ENCODE measurements around the gene PXDN.

The PXDN gene

DNA sequence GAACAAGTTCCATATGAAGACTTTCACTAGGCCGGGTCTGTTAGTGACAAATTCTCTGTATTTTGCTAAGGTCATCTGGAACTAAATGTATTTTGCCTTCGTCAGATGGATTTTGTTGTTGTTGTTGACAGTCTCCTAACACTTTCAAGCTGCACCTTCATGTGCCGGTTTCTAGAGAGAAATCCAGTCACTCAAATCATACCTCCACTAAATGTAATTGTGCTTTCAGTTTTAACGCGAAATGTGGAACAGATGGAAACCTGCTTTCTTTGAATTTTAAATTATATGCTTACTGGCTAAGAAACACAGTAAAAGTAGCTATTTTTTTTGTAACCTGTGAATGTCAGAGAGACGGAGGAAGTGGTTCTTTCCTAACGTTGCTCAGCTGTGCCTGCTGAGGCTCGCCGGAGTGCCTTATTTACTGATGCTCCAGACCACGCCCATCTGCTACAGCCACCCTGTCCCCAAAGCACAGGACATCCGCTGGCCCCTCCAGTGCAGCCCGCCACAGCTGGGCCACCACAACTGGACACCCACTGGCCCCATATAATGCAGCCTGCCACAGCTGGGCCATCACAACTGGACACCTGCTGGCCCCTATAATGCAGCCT is 134.7 kb downstream of the PXDN start:
- no peaks in the 10 kb centered on the region for H3K36me3 Mint-ChIP-seq (ENCODE audit: low read depth)
- peaks cover 7% of the 10 kb centered on the region for H3K4me1 Mint-ChIP-seq (ENCODE audit: low read depth)
- no peak overlapping the region for H3K27ac Mint-ChIP-seq
- no peak overlapping the region for H3K4me3 Mint-ChIP-seq
- H3K9me3 Mint-ChIP-seq: no peaks in the 10 kb centered on the region
- no peaks in the 10 kb centered on the region for H3K27me3 Mint-ChIP-seq

- peaks cover 5% of the 10 kb centered on the region for H3K4me1 Mint-ChIP-seq (ENCODE audit: low read depth)
- no peaks in the 10 kb centered on the region for H3K36me3 Mint-ChIP-seq (ENCODE audit: low read depth)
- H3K4me3 Mint-ChIP-seq: no peak overlapping the region
- H3K27ac Mint-ChIP-seq: no peak overlapping the region
- H3K9me3 Mint-ChIP-seq: no peaks in the 10 kb centered on the region
- H3K27me3 Mint-ChIP-seq: no peaks in the 10 kb centered on the region
Measured at GRCh38 chr2:1609040-1609439, 135.3 kb downstream of the PXDN start.

DNA sequence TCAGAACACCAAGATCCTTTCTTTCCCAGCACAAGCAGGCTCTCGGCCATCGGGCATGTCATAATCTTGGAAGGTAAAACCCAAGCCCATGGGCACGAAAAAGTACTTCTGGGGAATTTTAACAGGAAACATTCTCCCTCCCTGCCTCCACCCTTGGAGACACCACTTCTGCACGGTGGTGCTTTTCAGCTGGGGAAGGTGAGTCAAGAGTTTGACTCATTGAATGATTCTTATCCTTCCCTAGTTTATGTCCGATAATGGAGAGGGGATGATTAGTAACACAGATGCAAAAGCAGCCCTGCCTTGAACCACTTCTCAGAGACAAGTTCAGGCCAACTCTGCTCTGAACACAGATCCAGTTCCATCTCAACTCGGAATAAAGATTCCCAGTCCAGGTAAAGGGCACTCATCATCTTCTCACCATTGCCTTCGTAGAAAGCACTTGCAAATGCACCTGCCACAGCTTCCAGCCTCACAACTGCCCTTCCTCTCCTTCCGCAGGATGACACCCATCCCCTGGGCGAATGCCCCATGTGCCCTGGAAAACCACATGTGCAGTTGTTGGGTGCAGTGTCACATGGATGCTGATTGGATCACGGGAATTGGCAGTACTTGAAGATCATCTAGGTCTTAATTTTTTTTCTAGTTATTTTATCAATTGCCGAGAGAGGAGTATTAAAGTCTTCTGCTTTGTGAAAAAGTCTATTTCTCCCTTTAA is 136.2 kb downstream of the PXDN start:
- no peaks in the 10 kb centered on the region for H3K9me3 Mint-ChIP-seq
- no peaks in the 10 kb centered on the region for H3K36me3 Mint-ChIP-seq (ENCODE audit: low read depth)
- H3K4me3 Mint-ChIP-seq: no peak overlapping the region
- H3K27me3 Mint-ChIP-seq: no peaks in the 10 kb centered on the region
- H3K4me1 Mint-ChIP-seq (ENCODE audit: low read depth): peaks cover 5% of the 10 kb centered on the region
- no peak overlapping the region for H3K27ac Mint-ChIP-seq

DNA sequence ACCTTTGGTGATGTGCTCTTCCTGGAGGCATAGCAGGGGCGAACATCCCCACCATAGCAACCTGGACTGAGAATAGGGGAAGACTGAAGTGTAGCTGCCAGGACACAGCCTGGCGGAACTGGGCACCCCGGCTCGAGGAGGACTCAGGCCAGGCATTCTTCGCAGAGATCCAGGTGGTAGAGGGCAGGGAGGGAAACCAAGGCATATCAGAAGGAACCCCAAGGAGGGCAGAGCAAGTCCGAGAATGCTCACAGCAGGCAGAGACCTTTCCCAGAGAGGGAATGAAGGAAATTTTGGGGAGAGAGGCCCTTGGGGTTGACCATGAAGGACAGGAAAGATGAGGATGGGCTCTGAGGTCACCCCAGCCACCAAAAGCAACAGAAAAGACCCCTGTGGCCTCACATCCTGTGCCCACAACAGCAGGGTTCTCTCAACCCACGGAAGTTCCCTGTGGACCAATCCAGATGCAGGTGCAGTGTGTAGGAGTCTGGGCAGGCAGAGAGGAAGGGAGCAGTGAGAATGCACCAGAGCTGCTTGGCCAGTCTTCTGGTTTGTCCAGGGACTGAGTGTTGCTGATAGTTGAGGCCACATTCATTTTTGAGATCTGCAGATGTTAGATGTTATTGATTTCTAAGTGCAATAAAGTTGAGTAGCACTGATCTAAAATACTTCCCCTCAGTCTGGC is 136.9 kb downstream of the PXDN start:
- Mint-ChIP-seq H3K4me1 (ENCODE audit: low read depth) (peaks cover 5% of the 10 kb centered on the region), H3K36me3 (ENCODE audit: low read depth) (no peaks in the 10 kb centered on the region), H3K4me3 (no peak overlapping the region), H3K27me3 (no peaks in the 10 kb centered on the region), H3K9me3 (no peaks in the 10 kb centered on the region), H3K27ac (no peak overlapping the region)

DNA sequence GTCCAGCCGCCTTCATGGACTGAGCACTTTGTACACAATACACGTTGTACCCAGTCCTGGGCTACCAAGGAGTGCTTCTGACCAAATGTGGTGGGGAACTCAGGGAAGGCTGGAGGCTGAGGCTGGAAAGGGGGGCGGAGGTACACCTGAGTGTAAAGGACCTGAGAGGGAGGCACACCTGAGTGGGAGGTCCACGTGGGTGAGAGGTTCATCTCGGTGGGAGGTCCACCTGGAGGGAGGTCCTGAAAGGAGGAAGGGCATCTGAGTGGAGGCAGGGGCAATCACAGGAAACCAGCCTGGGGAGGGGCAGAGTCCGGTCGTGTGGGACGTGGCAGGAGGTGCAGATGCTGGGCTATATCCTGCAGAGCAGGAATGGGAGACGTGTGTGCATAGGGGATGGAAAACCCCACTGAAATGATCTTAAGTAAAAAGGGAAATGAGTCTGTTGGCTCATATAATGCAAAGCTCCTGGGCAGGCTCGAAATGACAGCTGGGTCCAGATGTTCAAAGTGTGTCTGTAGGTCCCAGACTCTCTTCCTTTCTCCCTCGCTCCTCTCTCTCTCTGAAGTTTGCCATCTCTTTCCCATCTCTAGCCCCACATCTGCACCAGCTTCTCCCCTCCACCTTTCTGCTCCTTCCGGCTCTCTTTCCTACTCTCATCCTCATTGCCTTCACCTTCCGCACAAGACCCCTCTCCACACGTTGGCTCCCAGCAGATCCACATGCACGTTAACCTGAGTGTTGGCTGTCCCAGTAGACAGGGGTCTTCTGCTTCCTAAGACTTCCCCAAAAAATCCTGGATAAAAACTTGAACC is 137.7 kb downstream of the PXDN start:
- H3K4me3 Mint-ChIP-seq: no peak overlapping the region
- H3K9me3 Mint-ChIP-seq: no peaks in the 10 kb centered on the region
- no peaks in the 10 kb centered on the region for H3K27me3 Mint-ChIP-seq
- H3K27ac Mint-ChIP-seq: no peak overlapping the region
- H3K4me1 Mint-ChIP-seq (ENCODE audit: low read depth): peaks cover 5% of the 10 kb centered on the region
- H3K36me3 Mint-ChIP-seq (ENCODE audit: low read depth): no peaks in the 10 kb centered on the region

DNA sequence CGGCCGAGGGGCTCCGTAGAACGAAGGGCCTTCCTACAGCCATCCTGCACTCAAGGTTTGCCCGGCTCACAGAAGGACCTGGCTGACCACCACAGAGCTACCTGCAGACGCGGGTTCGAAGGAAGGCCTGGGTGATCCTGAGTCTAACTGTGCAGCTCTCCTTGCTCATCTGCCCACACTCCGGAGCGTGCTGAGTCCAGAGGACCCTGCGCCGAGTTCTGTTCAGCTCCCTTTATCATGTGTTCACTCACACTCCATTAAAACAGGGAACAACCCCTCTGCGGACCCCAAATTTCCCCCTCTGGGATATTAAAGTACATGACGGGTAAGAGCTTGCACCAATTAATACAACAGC is 138.3 kb downstream of the PXDN start:
- Mint-ChIP-seq H3K27me3 (no peaks in the 10 kb centered on the region), H3K4me1 (ENCODE audit: low read depth) (peaks cover 5% of the 10 kb centered on the region), H3K27ac (no peak overlapping the region), H3K4me3 (no peak overlapping the region), H3K9me3 (no peaks in the 10 kb centered on the region), H3K36me3 (ENCODE audit: low read depth) (no peaks in the 10 kb centered on the region)

DNA sequence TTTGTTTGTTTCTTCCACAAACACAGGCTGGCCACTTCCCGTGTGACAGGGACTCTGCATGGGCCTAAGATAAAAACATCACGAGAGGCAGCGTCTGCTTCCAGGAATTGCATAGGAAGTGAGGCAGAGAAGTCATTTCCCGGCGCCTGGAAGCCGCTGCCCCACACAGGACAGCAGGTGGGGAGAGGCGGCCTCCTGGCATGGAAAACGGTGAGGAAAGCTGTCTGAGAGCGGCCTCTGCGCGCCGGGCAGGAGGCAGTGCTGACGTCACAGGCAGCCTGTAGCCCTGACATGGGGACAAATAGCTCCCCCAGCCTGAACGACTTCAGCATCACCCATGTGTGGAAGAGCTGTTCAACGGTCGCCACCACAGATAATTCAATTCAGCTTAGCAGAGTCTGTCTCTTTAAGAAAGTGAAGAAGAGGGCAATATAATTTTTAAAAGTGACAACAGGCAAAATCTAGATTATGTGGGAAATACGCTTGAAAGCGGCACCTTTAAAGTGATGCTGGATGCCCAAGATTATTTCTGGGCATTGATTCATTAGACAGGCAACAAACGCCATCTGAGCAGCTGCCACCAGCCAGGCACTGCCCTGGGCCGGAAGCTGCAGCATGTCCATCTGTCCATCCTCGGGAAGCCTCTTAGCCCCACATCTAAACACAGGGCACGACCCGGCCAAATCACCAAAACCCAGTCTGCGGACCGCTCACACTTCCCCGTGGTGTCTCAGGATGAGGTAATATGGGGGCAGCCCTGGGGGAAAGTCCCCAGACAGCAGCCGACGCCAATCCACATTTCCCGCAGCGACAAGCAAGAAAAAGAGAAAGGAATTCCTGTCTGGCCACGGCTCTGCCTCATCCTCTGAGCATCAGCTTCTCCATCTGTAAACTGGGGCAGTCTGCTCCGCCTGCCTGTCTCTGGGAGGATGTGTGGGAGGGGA is 138.9 kb downstream of the PXDN start:
- no peaks in the 10 kb centered on the region for H3K27me3 Mint-ChIP-seq
- H3K4me3 Mint-ChIP-seq: no peak overlapping the region
- peaks cover 5% of the 10 kb centered on the region for H3K4me1 Mint-ChIP-seq (ENCODE audit: low read depth)
- H3K9me3 Mint-ChIP-seq: no peaks in the 10 kb centered on the region
- no peaks in the 10 kb centered on the region for H3K36me3 Mint-ChIP-seq (ENCODE audit: low read depth)
- no peak overlapping the region for H3K27ac Mint-ChIP-seq

- H3K9me3 Mint-ChIP-seq: no peaks in the 10 kb centered on the region
- no peaks in the 10 kb centered on the region for H3K36me3 Mint-ChIP-seq (ENCODE audit: low read depth)
- no peak overlapping the region for H3K27ac Mint-ChIP-seq
- no peaks in the 10 kb centered on the region for H3K4me1 Mint-ChIP-seq (ENCODE audit: low read depth)
- H3K27me3 Mint-ChIP-seq: no peaks in the 10 kb centered on the region
- no peak overlapping the region for H3K4me3 Mint-ChIP-seq
Measured at GRCh38 chr2:1603521-1603920, 140.8 kb downstream of the PXDN start.

- no peak overlapping the region for H3K27ac Mint-ChIP-seq
- H3K27me3 Mint-ChIP-seq: no peaks in the 10 kb centered on the region
- H3K9me3 Mint-ChIP-seq: no peaks in the 10 kb centered on the region
- H3K36me3 Mint-ChIP-seq (ENCODE audit: low read depth): no peaks in the 10 kb centered on the region
- no peaks in the 10 kb centered on the region for H3K4me1 Mint-ChIP-seq (ENCODE audit: low read depth)
- H3K4me3 Mint-ChIP-seq: no peak overlapping the region
Measured at GRCh38 chr2:1603059-1603458, 141.3 kb downstream of the PXDN start.

DNA sequence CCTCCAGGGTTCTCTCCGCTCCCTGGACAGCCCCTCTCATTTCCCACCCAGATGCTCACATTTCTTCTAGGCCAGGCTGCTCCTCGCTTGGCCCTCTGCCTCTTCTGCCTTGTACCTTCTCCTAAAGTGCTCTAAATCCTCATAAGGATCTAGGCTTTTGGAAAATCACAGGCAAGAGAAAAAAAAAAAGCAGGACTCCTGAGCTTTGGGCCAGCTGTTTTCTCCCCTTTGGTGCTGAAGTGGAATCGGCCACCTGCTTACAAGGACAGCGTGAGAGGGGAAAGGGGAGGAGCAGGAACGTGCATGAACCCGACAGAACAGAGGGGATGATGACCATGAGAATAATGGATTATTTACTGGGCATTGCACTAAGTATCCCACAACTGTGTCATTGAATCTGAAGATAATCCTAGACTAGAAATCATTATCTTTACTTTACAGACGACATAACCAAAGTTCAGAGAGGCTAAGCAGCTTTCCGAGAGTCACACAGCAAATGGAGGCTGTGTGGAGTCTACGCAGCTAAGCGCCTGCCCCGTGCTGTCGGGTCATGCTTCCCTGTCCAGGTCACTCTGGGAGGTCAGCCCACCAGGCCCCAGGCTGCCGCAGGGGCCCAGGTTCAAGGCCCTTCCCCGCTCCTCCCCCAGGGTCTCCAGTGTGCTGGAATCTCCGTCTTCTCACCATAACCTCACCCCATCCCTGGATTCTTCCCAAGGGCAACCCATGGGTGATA is 141.9 kb downstream of the PXDN start:
- Mint-ChIP-seq H3K9me3 (no peaks in the 10 kb centered on the region), H3K27ac (no peak overlapping the region), H3K4me1 (ENCODE audit: low read depth) (no peaks in the 10 kb centered on the region), H3K36me3 (ENCODE audit: low read depth) (no peaks in the 10 kb centered on the region), H3K27me3 (no peaks in the 10 kb centered on the region), H3K4me3 (no peak overlapping the region)

DNA sequence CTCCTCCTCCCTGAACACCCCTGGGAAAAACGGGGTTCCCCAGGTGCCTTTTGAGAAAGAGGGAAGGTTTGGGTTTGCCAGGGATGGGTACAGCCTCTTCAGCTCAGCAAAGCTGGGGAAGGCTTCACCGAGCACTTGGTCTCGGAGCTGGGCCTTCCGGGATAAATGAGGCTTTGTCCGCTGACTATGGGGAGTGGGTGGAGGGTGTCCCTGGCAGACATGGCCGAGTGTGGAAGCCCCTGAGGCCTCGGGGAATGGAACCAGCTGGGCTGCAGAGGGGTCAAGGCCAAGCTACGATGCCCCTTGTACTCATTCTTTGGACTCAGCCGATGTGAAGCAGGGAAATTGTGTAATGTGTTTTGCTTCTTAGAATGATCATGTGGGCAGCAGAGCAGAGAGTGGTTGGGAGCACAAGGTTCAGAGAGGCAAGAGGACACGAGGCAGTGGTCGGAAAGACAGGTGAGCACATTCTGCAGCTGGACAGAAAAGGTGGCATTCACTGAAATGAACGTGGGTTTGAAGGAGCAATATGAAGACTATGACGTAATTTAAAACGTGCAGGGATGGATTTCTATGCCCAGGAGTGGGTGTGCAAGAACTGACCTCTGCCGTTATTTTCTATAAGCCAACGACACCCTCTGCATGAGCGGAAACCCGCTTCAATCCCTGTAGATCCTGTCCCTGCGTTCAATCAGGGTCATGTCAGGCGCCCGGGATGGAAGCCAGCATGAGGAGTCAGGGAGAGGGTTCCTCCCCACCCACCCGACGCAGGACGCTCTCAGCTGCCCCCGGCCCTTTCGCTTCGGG is 142.6 kb downstream of the PXDN start:
- Mint-ChIP-seq H3K36me3 (ENCODE audit: low read depth) (no peaks in the 10 kb centered on the region), H3K9me3 (no peaks in the 10 kb centered on the region)

GRCh38 chr2:1601067-1601412 is 143.3 kb downstream of the PXDN start:
- Mint-ChIP-seq H3K4me3 (no peak overlapping the region), H3K27ac (no peak overlapping the region), H3K36me3 (ENCODE audit: low read depth) (no peaks in the 10 kb centered on the region), H3K4me1 (ENCODE audit: low read depth) (no peaks in the 10 kb centered on the region), H3K9me3 (no peaks in the 10 kb centered on the region), H3K27me3 (no peaks in the 10 kb centered on the region)

More for the DNA sequence above, 142.6 kb downstream of the PXDN start:
- no peaks in the 10 kb centered on the region for H3K27me3 Mint-ChIP-seq
- H3K4me3 Mint-ChIP-seq: no peak overlapping the region
- H3K4me1 Mint-ChIP-seq (ENCODE audit: low read depth): no peaks in the 10 kb centered on the region
- H3K27ac Mint-ChIP-seq: no peak overlapping the region
